Measurements from ENCODE around the gene HMG20A. TPM values are rescaled to one million over a fixed set of nuclear protein-coding genes. Genes with fewer than 3 reads are reported as not detected.

Gene HMG20A
- polyA plus RNA-seq, 3 donors, result 11.6 to 26.4 (median 17.7) TPM

DNA sequence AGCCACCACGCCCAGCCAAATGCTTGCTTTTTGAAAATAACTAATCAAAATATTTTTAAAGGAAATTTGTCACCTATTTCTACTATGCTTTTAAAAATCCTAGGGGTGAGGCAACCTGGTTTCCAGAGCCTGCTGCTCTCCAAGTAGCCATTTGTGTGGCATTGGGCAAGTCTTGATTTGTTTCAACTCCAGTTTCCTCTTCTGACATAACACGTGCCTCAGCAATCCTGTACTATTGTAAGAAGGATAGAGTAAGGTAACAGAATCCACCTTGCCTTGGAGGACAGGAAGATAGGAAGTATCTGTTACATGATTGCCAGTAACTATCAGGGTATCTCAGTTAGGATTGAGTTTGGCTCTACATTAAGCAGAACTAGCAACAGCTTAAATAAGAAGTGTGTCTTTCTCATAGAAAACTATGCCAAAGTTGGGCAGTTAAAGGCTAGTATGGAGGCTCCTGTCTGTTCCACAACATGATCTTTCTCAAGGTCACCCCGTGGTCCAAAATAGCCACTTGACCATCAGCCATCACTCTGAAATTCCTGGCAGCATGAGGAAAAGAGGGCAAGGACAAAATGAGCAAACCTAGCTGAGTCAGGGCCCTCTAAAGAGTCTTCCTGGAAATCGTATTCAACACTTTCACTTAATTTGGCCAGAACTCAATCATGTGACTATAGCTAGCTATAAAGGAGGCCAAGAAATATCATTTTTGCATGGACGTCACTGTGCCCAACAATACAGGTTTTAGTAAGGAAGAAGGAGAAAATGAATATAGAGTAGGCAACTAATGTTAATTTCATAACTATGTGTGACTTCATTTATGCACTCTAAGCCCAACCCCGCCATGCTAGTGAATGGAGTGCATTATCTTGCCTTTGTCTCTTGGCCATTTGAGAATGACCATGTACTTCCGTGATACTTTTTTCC lies 66.1 kb downstream of the HMG20A start:
- H3K4me1 ChIP-seq (ENCODE audit: control insufficient read depth in 1 of 2, insufficient read depth in 2 of 2, low read length in 2 of 2), result no peaks in the 10 kb centered on the region
- H3K9me3 Mint-ChIP-seq, result no peaks in the 10 kb centered on the region
- no peak overlapping the region for H3K4me3 Mint-ChIP-seq
- H3K9me3 ChIP-seq (replicated peaks in 1 of 2; ENCODE audit: control insufficient read depth in 1 of 2, insufficient read depth in 1 of 2, low read length in 2 of 2), result no peaks in the 10 kb centered on the region
- TF ChIP-seq, protein P1, sequence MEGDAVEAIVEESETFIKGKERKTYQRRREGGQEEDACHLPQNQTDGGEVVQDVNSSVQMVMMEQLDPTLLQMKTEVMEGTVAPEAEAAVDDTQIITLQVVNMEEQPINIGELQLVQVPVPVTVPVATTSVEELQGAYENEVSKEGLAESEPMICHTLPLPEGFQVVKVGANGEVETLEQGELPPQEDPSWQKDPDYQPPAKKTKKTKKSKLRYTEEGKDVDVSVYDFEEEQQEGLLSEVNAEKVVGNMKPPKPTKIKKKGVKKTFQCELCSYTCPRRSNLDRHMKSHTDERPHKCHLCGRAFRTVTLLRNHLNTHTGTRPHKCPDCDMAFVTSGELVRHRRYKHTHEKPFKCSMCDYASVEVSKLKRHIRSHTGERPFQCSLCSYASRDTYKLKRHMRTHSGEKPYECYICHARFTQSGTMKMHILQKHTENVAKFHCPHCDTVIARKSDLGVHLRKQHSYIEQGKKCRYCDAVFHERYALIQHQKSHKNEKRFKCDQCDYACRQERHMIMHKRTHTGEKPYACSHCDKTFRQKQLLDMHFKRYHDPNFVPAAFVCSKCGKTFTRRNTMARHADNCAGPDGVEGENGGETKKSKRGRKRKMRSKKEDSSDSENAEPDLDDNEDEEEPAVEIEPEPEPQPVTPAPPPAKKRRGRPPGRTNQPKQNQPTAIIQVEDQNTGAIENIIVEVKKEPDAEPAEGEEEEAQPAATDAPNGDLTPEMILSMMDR (IDR thresholded peaks at IDR 0.05), result no peak
- no peak overlapping the region for H3K27ac ChIP-seq (ENCODE audit: low read depth in 1 of 2, low read length in 2 of 2)
- H3K27me3 Mint-ChIP-seq (ENCODE audit: low read depth in 3 of 3), result peaks cover 0 to 3% (median 0%) of the 10 kb centered on the region in 3 donors
- no peak overlapping the region for H2AFZ ChIP-seq (ENCODE audit: insufficient read depth, low read depth, low read length, poor library complexity, severe bottlenecking)
- DNase-seq, result no peak
- H3K79me2 ChIP-seq (ENCODE audit: insufficient read depth, low read length), result no peaks in the 10 kb centered on the region
- H3K36me3 ChIP-seq (replicated peaks in 1 of 2; ENCODE audit: control insufficient read depth in 1 of 2, insufficient read depth in 2 of 2, low read length in 2 of 2), result peaks cover 36 to 53% of the 10 kb centered on the region in 2 donors
- no peaks in the 10 kb centered on the region for H3K27me3 ChIP-seq (ENCODE audit: control insufficient read depth in 2 of 2, insufficient read depth in 2 of 2, low read length in 2 of 2)
- H3K9ac ChIP-seq (ENCODE audit: insufficient read depth, low read length, poor library complexity, severe bottlenecking), result no peak overlapping the region
- whole genome bisulfite sequencing (ENCODE audit: insufficient coverage), result 83% methylated on average over 3 of the region's 7 CpGs
- no peak overlapping the region for H3K4me3 ChIP-seq (replicated peaks in 1 of 3; ENCODE audit: low read depth in 2 of 3, low read length in 3 of 3)
- intact Hi-C loops (cut with micrococcal nuclease), result no loop called here
- H3K4me2 ChIP-seq (replicated peaks; ENCODE audit: extremely low read depth, low read length, poor library complexity, severe bottlenecking), result no peak overlapping the region
- H3K36me3 Mint-ChIP-seq, result peaks cover 61 to 63% of the 10 kb centered on the region in 2 donors
- H3K4me1 Mint-ChIP-seq, result peaks cover 3% of the 10 kb centered on the region
- no peak overlapping the region for H3K27ac Mint-ChIP-seq
- H4K20me1 ChIP-seq (ENCODE audit: insufficient read depth, low read length), result no peaks in the 10 kb centered on the region

DNA sequence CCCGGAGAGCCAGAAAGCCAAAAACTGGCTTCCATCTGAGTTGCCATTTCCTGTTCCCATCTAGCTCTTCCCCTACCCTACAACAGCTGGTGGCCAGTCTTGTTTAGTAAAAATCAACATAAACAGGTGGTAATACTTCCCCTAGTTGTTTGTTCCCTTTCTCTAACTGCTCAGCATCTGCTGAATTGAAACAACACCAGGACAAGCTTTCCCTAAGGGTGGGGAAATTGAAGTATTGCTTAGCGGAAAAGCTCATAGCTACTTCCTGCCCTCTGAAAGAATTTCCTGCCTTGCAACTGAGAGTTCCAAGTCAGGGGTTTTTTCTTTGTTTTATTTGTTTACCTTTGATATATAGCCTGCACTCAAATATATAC lies 66.8 kb downstream of the HMG20A start:
- Histone ChIP-seq H4K20me1 (ENCODE audit: insufficient read depth, low read length) (no peaks in the 10 kb centered on the region), H3K4me3 (replicated peaks in 1 of 3; ENCODE audit: low read depth in 2 of 3, low read length in 3 of 3) (no peak overlapping the region), H3K9ac (ENCODE audit: insufficient read depth, low read length, poor library complexity, severe bottlenecking) (no peak overlapping the region), H3K4me2 (replicated peaks; ENCODE audit: extremely low read depth, low read length, poor library complexity, severe bottlenecking) (no peak overlapping the region), H3K79me2 (ENCODE audit: insufficient read depth, low read length) (no peaks in the 10 kb centered on the region), H3K27ac (ENCODE audit: low read depth in 1 of 2, low read length in 2 of 2) (no peak overlapping the region), H3K9me3 (replicated peaks in 1 of 2; ENCODE audit: control insufficient read depth in 1 of 2, insufficient read depth in 1 of 2, low read length in 2 of 2) (no peaks in the 10 kb centered on the region), H3K4me1 (ENCODE audit: control insufficient read depth in 1 of 2, insufficient read depth in 2 of 2, low read length in 2 of 2) (no peaks in the 10 kb centered on the region), H3K27me3 (ENCODE audit: control insufficient read depth in 2 of 2, insufficient read depth in 2 of 2, low read length in 2 of 2) (no peaks in the 10 kb centered on the region), H2AFZ (ENCODE audit: insufficient read depth, low read depth, low read length, poor library complexity, severe bottlenecking) (no peak overlapping the region), H3K36me3 (replicated peaks in 1 of 2; ENCODE audit: control insufficient read depth in 1 of 2, insufficient read depth in 2 of 2, low read length in 2 of 2) (peaks cover 30 to 46% of the 10 kb centered on the region in 2 donors)
- TF ChIP-seq, protein P1 (IDR thresholded peaks at IDR 0.05), result no peak
- H3K27me3 Mint-ChIP-seq (ENCODE audit: low read depth in 3 of 3), result peaks cover 0 to 3% (median 0%) of the 10 kb centered on the region in 3 donors
- peaks cover 3% of the 10 kb centered on the region for H3K4me1 Mint-ChIP-seq
- intact Hi-C loops (cut with micrococcal nuclease), result no loop called here
- H3K4me3 Mint-ChIP-seq, result no peak overlapping the region
- H3K9me3 Mint-ChIP-seq, result no peaks in the 10 kb centered on the region
- WGBS (ENCODE audit: insufficient coverage), result 70% methylated on average over 1 of the region's 2 CpGs
- H3K36me3 Mint-ChIP-seq, result peaks cover 57% of the 10 kb centered on the region in 2 donors
- no peak for DNase-seq
- no peak overlapping the region for H3K27ac Mint-ChIP-seq

All from CD14-positive monocyte (primary cell).